H9 (cell line): Measurements from ENCODE around the gene RBFOX2. TPM values are rescaled to one million over a fixed set of nuclear protein-coding genes. Genes with fewer than 3 reads are reported as not detected.

ENCODE experiments used
- DNase-seq: peaks from one replicate; pipeline ENCODE4 v3.0.0-alpha.2; 2017
- H2AFZ ChIP-seq: one replicate; pipeline ENCODE4 v1.6.1; 2013; ENCODE audit warnings: mild to moderate bottlenecking, low read length, control low read depth, moderate library complexity
- H2AK5ac ChIP-seq: 2 replicates; pipeline ENCODE4 v1.6.1; 2013; ENCODE audit warnings: low read length, control low read depth, mixed read lengths; ENCODE audit not compliant: insufficient read length
- H2BK120ac ChIP-seq: one replicate; pipeline ENCODE4 v1.6.1; 2013; ENCODE audit warnings: low read depth, mild to moderate bottlenecking, low read length, control low read depth, inconsistent platforms; ENCODE audit not compliant: poor library complexity, severe bottlenecking
- H2BK12ac ChIP-seq: 2 replicates; pipeline ENCODE4 v1.6.1; 2013; ENCODE audit warnings: low read length, control low read depth, mixed read lengths, low read depth; ENCODE audit not compliant: insufficient read length
- H2BK15ac ChIP-seq: 2 replicates; pipeline ENCODE4 v1.6.1; 2013; ENCODE audit warnings: low read depth, low read length, control low read depth
- H2BK20ac ChIP-seq: one replicate; pipeline ENCODE4 v1.6.1; 2013; ENCODE audit warnings: low read depth, mild to moderate bottlenecking, low read length, control low read depth, inconsistent platforms; ENCODE audit not compliant: poor library complexity, severe bottlenecking
- H2BK5ac ChIP-seq: 2 replicates; pipeline ENCODE4 v1.6.1; 2013; ENCODE audit warnings: low read length, control low read depth, mixed read lengths; ENCODE audit not compliant: insufficient read length
- H3K14ac ChIP-seq: 2 replicates; pipeline ENCODE4 v1.6.1; 2013; ENCODE audit warnings: low read length, control low read depth; ENCODE audit not compliant: insufficient read depth
- H3K18ac ChIP-seq: 2 replicates; pipeline ENCODE4 v1.6.1; 2013; ENCODE audit warnings: low read depth, mild to moderate bottlenecking, mixed read lengths, low read length, control low read depth; ENCODE audit not compliant: insufficient read length
- H3K23ac ChIP-seq: 2 replicates; pipeline ENCODE4 v1.6.1; 2013; ENCODE audit warnings: low read length, control low read depth, mixed read lengths, low read depth; ENCODE audit not compliant: insufficient read length
- H3K23me2 ChIP-seq: 2 replicates; pipeline ENCODE4 v1.6.1; 2013; ENCODE audit warnings: low read depth, mild to moderate bottlenecking, mixed read lengths, low read length, control low read depth; ENCODE audit not compliant: insufficient read length, poor library complexity, severe bottlenecking
- H3K27ac ChIP-seq: 2 replicates; pipeline ENCODE4 v1.5.1; 2013; ENCODE audit warnings: low read length, control low read depth, mixed read lengths, low read depth; ENCODE audit not compliant: insufficient read length
- H3K27me3 ChIP-seq: 2 replicates; pipeline ENCODE4 v1.6.1; 2013; ENCODE audit warnings: low read length, control low read depth, inconsistent platforms; ENCODE audit not compliant: insufficient read depth
- H3K4ac ChIP-seq: 2 replicates; pipeline ENCODE4 v1.6.1; 2013; ENCODE audit warnings: low read depth, mild to moderate bottlenecking, control low read depth, inconsistent platforms, low read length, moderate library complexity
- H3K4me1 ChIP-seq: 2 replicates; pipeline ENCODE4 v1.6.1; 2013; ENCODE audit warnings: low read length, control low read depth, inconsistent platforms; ENCODE audit not compliant: insufficient read depth
- H3K4me2 ChIP-seq: 2 replicates; pipeline ENCODE4 v1.6.1; 2013; ENCODE audit warnings: low read length, control low read depth, mixed read lengths; ENCODE audit not compliant: insufficient read length, insufficient read depth
- H3K56ac ChIP-seq: 2 replicates; pipeline ENCODE4 v1.6.1; 2013; ENCODE audit warnings: low read depth, mild to moderate bottlenecking, mixed read lengths, low read length, control low read depth; ENCODE audit not compliant: insufficient read length
- H3K79me1 ChIP-seq: 2 replicates; pipeline ENCODE4 v1.6.1; 2013; ENCODE audit warnings: low read depth, mild to moderate bottlenecking, moderate library complexity, low read length, control low read depth, inconsistent platforms; ENCODE audit not compliant: insufficient read depth, poor library complexity, severe bottlenecking
- H3K79me2 ChIP-seq: 2 replicates; pipeline ENCODE4 v1.6.1; 2013; ENCODE audit warnings: low read length, control low read depth, inconsistent platforms; ENCODE audit not compliant: insufficient read depth
- H3K9ac ChIP-seq: 2 replicates; pipeline ENCODE4 v1.6.1; 2013; ENCODE audit warnings: low read length, control low read depth, mixed read lengths; ENCODE audit not compliant: insufficient read length; ENCODE audit errors: extremely low read depth
- H3K9me3 ChIP-seq: one replicate; pipeline ENCODE4 v1.6.1; 2013; ENCODE audit warnings: low read depth, low read length, inconsistent platforms; ENCODE audit not compliant: control insufficient read depth
- H3T11ph ChIP-seq: one replicate; pipeline ENCODE4 v1.6.1; 2013; ENCODE audit warnings: mild to moderate bottlenecking, low read length, control low read depth, inconsistent platforms
- H4K20me1 ChIP-seq: one replicate; pipeline ENCODE4 v1.6.1; 2013; ENCODE audit not compliant: control insufficient read depth, insufficient read length, insufficient read depth
- H4K5ac ChIP-seq: 2 replicates; pipeline ENCODE4 v1.6.1; 2013; ENCODE audit warnings: low read depth, mild to moderate bottlenecking, mixed read lengths, low read length, control low read depth; ENCODE audit not compliant: insufficient read length
- H4K8ac ChIP-seq: replicated peaks from 2 replicates; pipeline ENCODE4 v1.6.1; 2013; ENCODE audit warnings: low read length, control low read depth, mixed read lengths, low read depth; ENCODE audit not compliant: insufficient read length
- H4K91ac ChIP-seq: 2 replicates; pipeline ENCODE4 v1.6.1; 2013; ENCODE audit warnings: low read depth, mild to moderate bottlenecking, moderate library complexity, mixed read lengths, low read length, control low read depth; ENCODE audit not compliant: insufficient read length
- H3K27ac Mint-ChIP-seq, 3 experiments: 2 replicates in 2 of 3; 3 replicates in 1 of 3; pipeline ENCODE4 v1.8.0; 2020 to 2021; ENCODE audit warnings: mixed read lengths in 3 of 3, mild to moderate bottlenecking in 1 of 3, moderate library complexity in 1 of 3
- H3K27me3 Mint-ChIP-seq: 2 replicates; pipeline ENCODE4 v1.8.0; 2021; ENCODE audit warnings: low read depth, mild to moderate bottlenecking, moderate library complexity, mixed read lengths
- H3K36me3 Mint-ChIP-seq, 3 experiments: 2 replicates in 2 of 3; 3 replicates in 1 of 3; pipeline ENCODE4 v1.8.0; 2020 to 2021; ENCODE audit warnings: low read depth in 3 of 3, mixed read lengths in 3 of 3; ENCODE audit not compliant: insufficient read depth in 1 of 3
- H3K4me1 Mint-ChIP-seq, 2 experiments: 2 replicates each; pipeline ENCODE4 v1.8.0; 2020; ENCODE audit warnings: mixed read lengths in 2 of 2
- H3K4me3 Mint-ChIP-seq, 2 experiments: 2 replicates in 1 of 2; 3 replicates in 1 of 2; pipeline ENCODE4 v1.8.0; 2020 to 2021; ENCODE audit warnings: mild to moderate bottlenecking in 2 of 2, mixed read lengths in 2 of 2, moderate library complexity in 1 of 2
- H3K9me3 Mint-ChIP-seq, 2 experiments: 2 replicates in 1 of 2; 3 replicates in 1 of 2; pipeline ENCODE4 v1.8.0; 2020; ENCODE audit warnings: mild to moderate bottlenecking in 2 of 2, mixed read lengths in 2 of 2, moderate library complexity in 1 of 2
- CTCF ChIP-seq: fragments of 200-600 bp; sonication (generic); conservative IDR thresholded peaks from 3 replicates; pipeline ENCODE4 v1.8.0; 2021; ENCODE audit warnings: antibody characterized with exemption, mild to moderate bottlenecking
- WGBS: extraction: QIAGEN DNeasy Blood & Tissue Kit; methylation state at CpG from one replicate; pipeline ENCODE4 v1.1.7; 2013; ENCODE audit warnings: missing lambda C conversion rate, low lambda C conversion rate, mixed read lengths; ENCODE audit not compliant: insufficient read length; ENCODE audit errors: extremely low coverage; 5-methylcytosine and 5-hydroxymethylcytosine counted together
- total RNA-seq: library from RNA; stranded (reverse); gene quantifications from 2 replicates; pipeline ENCODE4 v1.2.1, GENCODE V29; 2021

Gene RBFOX2
- total RNA-seq, 1 experiment from 2014 or later = 84.7 TPM

GRCh38 chr22:35726933-35727332 is 301.7 kb downstream of the RBFOX2 start:
- Histone ChIP-seq H3K14ac (no peak overlapping the region), H3K27ac (no peak overlapping the region), H3K23me2 (no peaks in the 10 kb centered on the region), H3K27me3 (no peaks in the 10 kb centered on the region), H3T11ph (no peak overlapping the region), H2BK120ac (no peak overlapping the region), H3K23ac (no peak overlapping the region), H4K5ac (no peak overlapping the region), H3K79me2 (no peaks in the 10 kb centered on the region), H3K18ac (no peak overlapping the region), H2AK5ac (no peak overlapping the region), H4K8ac (no peak overlapping the region), H2BK15ac (no peak overlapping the region), H3K4ac (no peak overlapping the region), H4K20me1 (no peaks in the 10 kb centered on the region), H4K91ac (no peak overlapping the region), H3K56ac (no peak overlapping the region), H3K4me2 (no peak overlapping the region), H3K9ac (no peak overlapping the region), H3K79me1 (no peaks in the 10 kb centered on the region), H2AFZ (no peak overlapping the region), H3K4me1 (no peaks in the 10 kb centered on the region), H2BK5ac (no peak overlapping the region), H2BK20ac (no peak overlapping the region), H2BK12ac (no peak overlapping the region), H3K9me3 (no peaks in the 10 kb centered on the region)
- no peaks in the 10 kb centered on the region for H3K9me3 Mint-ChIP-seq
- no peak overlapping the region for H3K27ac Mint-ChIP-seq
- no peak overlapping the region for H3K4me3 Mint-ChIP-seq
- no peak for DNase-seq
- H3K27me3 Mint-ChIP-seq = peaks cover 7% of the 10 kb centered on the region
- TF ChIP-seq CTCF = no peak
- no peaks in the 10 kb centered on the region for H3K36me3 Mint-ChIP-seq
- H3K4me1 Mint-ChIP-seq = peaks cover 0 to 10% of the 10 kb centered on the region in 2 experiments; a peak in 2 of 4 replicates
- no CpG with 5 or more reads among the region's 15 CpGs for WGBS
